NT2/D1 (cell line): ENCODE results near the gene HUWE1.
"Not testable (repeated sequence)": the region's sequence is repeated elsewhere in the genome, so short reads cannot be mapped to it uniquely, and the experiment has no call there.

Experiments
- DNase-seq: peaks from one replicate; pipeline ENCODE4 v3.0.0-alpha.2; 2011; ENCODE audit warnings: low read depth, low spot score
- H3K27me3 ChIP-seq: 2 replicates; pipeline ENCODE4 v1.6.0; 2011; ENCODE audit warnings: mild to moderate bottlenecking; ENCODE audit not compliant: insufficient read length, insufficient read depth
- H3K36me3 ChIP-seq: 2 replicates; pipeline ENCODE4 v1.6.1; 2011; ENCODE audit warnings: mild to moderate bottlenecking, low read length, mixed read lengths; ENCODE audit not compliant: insufficient read depth, insufficient read length
- H3K4me1 ChIP-seq: 2 replicates; pipeline ENCODE4 v1.5.1; 2011; ENCODE audit not compliant: insufficient read depth, insufficient read length
- H3K4me3 ChIP-seq: 2 replicates; pipeline ENCODE4 v1.5.1; 2011; ENCODE audit warnings: low read depth; ENCODE audit not compliant: insufficient read length
- H3K9ac ChIP-seq: 2 replicates; pipeline ENCODE4 v1.6.0; 2011; ENCODE audit warnings: low read depth; ENCODE audit not compliant: insufficient read length
- H3K9me3 ChIP-seq: 2 replicates; pipeline ENCODE4 v1.5.1; 2011; ENCODE audit warnings: mild to moderate bottlenecking, low read length; ENCODE audit not compliant: insufficient read depth
- SUZ12 ChIP-seq: IDR thresholded peaks from 2 replicates; pipeline ENCODE4 v1.6.1; 2011; ENCODE audit not compliant: insufficient read length, insufficient read depth; ENCODE audit errors: extremely low read depth
- YY1 ChIP-seq: IDR thresholded peaks from 2 replicates; pipeline ENCODE4 v1.6.1; 2011; ENCODE audit not compliant: insufficient read length, insufficient read depth
- ZNF274 ChIP-seq: IDR thresholded peaks from 2 replicates; pipeline ENCODE4 v1.6.1; 2011; ENCODE audit warnings: mild to moderate bottlenecking, low read depth, low read length

HUWE1 gene, protein sequence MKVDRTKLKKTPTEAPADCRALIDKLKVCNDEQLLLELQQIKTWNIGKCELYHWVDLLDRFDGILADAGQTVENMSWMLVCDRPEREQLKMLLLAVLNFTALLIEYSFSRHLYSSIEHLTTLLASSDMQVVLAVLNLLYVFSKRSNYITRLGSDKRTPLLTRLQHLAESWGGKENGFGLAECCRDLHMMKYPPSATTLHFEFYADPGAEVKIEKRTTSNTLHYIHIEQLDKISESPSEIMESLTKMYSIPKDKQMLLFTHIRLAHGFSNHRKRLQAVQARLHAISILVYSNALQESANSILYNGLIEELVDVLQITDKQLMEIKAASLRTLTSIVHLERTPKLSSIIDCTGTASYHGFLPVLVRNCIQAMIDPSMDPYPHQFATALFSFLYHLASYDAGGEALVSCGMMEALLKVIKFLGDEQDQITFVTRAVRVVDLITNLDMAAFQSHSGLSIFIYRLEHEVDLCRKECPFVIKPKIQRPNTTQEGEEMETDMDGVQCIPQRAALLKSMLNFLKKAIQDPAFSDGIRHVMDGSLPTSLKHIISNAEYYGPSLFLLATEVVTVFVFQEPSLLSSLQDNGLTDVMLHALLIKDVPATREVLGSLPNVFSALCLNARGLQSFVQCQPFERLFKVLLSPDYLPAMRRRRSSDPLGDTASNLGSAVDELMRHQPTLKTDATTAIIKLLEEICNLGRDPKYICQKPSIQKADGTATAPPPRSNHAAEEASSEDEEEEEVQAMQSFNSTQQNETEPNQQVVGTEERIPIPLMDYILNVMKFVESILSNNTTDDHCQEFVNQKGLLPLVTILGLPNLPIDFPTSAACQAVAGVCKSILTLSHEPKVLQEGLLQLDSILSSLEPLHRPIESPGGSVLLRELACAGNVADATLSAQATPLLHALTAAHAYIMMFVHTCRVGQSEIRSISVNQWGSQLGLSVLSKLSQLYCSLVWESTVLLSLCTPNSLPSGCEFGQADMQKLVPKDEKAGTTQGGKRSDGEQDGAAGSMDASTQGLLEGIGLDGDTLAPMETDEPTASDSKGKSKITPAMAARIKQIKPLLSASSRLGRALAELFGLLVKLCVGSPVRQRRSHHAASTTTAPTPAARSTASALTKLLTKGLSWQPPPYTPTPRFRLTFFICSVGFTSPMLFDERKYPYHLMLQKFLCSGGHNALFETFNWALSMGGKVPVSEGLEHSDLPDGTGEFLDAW (N-terminal part only)

DNA sequence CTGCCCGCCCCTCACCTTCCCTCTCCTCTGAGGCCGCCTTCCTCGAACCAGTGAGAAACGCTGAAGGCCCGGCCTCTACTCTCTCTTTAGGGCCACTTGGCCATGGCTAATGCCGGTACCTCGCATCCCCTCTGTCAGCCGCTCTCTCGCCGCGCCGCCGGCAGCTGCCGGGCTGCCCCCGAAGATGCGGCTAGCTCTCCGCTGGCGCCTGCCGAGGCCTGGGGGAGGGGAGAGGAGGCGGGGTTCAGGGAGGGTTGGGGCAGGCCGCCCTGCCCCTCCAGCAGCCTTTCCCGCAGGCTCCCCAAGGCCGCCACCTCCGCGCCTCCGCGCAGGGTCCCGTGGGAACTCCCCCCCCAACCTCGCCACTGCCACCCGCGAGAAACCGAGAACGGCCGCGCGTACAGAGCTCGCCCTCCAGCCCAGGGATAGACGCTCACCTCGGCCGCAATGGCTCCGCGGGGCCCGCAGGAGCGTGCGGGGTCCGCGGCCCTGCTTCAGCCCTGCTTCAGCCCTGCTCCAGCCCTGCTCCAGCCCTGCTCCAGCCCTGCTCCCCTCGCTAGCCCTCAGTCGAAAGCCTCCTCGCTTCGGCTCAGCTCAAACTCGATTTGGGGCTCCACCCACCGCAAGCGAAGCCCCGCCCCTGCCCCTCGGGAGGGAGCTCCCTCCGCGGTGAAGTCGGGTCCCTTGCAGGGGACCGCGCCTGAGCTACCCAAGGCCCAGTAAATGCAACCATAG is at the start of gene HUWE1:
Gene HUWE1, minus strand, starts transcription at position 569 of the 735 bp plus-strand sequence. CDS start 32,612 bp downstream, outside the sequence.
- Histone ChIP-seq H3K36me3 (peaks cover 19% of the 10 kb centered on the region), H3K27me3 (peaks cover 5% of the 10 kb centered on the region), H3K4me1 (no peaks in the 10 kb centered on the region), H3K9me3 (no peaks in the 10 kb centered on the region), H3K4me3 (peak within 1 kb of the TSS; percentile 87), H3K9ac (peak within 1 kb of the TSS; percentile 97)
- TF ChIP-seq YY1 (no peak), ZNF274 (no peak), SUZ12 (no peak)
- peak; percentile 94 for DNase-seq

DNA sequence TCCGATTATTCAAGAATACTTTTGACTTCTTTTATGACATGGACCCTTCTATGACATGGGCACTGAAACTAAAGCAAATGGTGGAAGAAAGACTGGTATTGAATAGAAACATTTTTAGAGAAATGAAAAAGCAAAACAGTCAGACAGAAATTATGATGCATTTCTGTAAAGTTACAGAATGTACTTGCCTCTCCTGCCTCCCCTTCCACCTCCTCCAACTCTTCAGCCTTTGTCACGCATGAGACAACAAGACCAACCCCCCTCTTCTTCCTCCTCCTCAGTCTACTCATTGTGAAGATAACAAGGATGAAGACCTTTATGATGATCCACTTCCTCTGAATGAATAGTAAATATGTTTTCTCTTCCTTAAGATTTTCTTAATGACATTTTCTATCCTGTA is 46.3 kb upstream of the HUWE1 start:
- Histone ChIP-seq H3K27me3 (no peaks in the 10 kb centered on the region), H3K9ac (no peak overlapping the region), H3K9me3 (no peaks in the 10 kb centered on the region), H3K36me3 (no peaks in the 10 kb centered on the region), H3K4me1 (no peaks in the 10 kb centered on the region), H3K4me3 (no peak overlapping the region)
- TF ChIP-seq ZNF274 (no peak), SUZ12 (no peak), YY1 (no peak)
- no peak for DNase-seq

DNA sequence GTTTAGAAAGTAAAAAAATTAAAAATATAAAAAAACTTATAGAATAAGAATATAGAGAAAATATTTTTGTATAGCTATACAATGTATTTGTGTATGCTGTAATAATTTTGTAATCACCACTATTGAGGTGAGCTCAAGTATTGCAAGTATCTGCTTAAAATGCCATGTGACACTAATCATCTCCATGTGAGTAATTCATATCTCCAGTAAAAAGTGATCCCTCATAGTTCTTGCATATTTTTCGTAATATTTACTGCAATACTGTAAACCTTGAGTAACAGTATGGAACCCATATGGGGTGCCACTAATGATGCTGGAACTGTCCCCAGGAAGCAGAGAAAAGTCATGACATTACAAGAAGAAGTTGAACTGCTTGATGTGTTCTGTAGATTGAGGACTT is 43.2 kb upstream of the HUWE1 start:
- H3K9me3 ChIP-seq, result peaks cover 8% of the 10 kb centered on the region; the same call in 1 of the 2 replicates
- no peaks in the 10 kb centered on the region for H3K27me3 ChIP-seq
- H3K36me3 ChIP-seq, result no peaks in the 10 kb centered on the region
- no peak for TF ChIP-seq ZNF274
- no peaks in the 10 kb centered on the region for H3K4me1 ChIP-seq
- H3K9ac ChIP-seq, result no peak overlapping the region
- no peak for DNase-seq
- no peak overlapping the region for H3K4me3 ChIP-seq

DNA sequence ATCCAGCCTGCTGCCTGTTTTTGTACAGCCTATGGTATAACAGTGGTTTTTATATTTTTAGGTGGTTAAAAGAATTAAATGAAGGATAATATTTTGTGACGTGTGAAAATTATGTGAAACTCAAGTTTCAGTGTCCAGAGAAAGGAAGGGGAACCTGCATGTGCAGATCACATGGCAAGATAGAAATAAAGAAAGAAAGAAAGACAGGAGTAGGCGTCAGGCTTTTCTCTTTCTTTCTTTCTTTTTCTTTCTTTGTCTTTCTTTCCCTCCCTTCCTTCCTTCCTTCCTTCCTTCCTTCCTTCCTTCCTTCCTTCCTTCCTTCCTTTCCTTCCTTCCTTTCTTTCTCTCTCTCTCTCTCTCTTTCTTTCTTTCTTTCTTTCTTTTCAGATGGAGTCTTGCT is 42.0 kb upstream of the HUWE1 start:
- no peaks in the 10 kb centered on the region for H3K27me3 ChIP-seq
- H3K4me1 ChIP-seq, result no peaks in the 10 kb centered on the region
- H3K9me3 ChIP-seq, result peaks cover 9% of the 10 kb centered on the region; the same call in 1 of the 2 replicates
- no peaks in the 10 kb centered on the region for H3K36me3 ChIP-seq
- no peak overlapping the region for H3K4me3 ChIP-seq
- no peak for DNase-seq
- no peak overlapping the region for H3K9ac ChIP-seq
- TF ChIP-seq YY1, result no peak
- TF ChIP-seq ZNF274, result no peak
- no peak for TF ChIP-seq SUZ12

DNA sequence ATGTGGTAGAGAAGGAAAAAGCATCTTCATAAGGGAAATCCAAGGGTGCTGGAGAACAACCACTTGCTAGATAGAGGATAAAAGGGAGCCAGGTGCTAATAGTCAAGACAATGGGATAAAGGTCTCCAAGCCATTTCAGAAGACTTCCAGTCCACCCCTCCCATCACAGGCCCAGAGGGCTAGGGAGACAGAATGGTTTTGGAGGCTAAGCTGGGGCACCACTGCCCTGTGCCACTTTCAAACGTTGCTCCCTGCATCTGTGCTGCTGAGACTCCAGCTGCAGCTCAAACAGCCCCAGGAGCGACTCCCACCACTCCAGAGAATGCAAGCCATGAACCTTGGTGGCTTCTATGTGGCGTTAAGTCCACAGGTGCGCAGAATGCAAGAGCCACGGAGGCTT is 38.4 kb upstream of the HUWE1 start:
- Histone ChIP-seq H3K9ac (no peak overlapping the region), H3K27me3 (no peaks in the 10 kb centered on the region), H3K36me3 (no peaks in the 10 kb centered on the region), H3K4me3 (no peak overlapping the region), H3K9me3 (peaks cover 9% of the 10 kb centered on the region; the same call in 1 of the 2 replicates), H3K4me1 (no peaks in the 10 kb centered on the region)
- TF ChIP-seq SUZ12 (no peak), YY1 (no peak), ZNF274 (no peak)
- DNase-seq, result no peak

DNA sequence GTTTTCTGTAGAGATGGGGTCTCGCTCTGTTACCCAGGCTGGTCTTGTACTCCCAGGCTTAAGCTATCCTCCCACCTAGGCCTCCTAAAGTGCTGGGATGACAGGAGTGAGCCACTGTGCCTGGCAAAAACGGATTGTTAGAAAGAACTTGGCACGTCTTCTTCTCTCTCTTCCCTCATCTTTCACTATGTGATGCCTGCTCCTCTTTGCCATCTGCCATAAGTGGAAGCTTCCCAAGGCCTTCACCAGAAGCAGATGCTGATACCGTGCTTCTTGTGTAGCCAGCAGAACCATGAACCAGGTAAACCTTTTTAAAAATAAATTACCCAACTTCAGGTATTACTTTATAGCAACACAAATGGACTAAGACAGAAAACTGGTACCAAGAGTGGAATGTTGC is 36.9 kb upstream of the HUWE1 start:
- H3K9ac ChIP-seq, result no peak overlapping the region

DNA sequence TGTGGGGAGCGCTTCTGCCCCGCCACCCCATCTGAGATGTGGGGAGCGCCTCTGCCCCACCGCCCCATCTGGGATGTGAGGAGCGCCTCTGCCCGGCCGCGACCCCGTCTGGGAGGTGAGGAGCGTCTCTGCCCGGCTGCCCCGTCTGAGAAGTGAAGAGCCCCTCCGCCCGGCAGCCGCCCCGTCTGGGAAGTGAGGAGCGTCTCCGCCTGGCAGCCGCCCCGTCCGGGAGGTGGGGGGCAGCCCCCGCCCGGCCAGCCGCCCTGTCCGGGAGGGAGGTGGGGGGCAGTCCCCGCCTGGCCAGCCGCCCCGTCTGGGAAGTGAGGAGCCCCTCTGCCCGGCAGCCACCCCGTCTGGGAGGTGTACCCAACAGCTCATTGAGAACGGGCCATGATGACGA is 35.1 kb upstream of the HUWE1 start:
- H3K9ac ChIP-seq, H3K4me3 ChIP-seq, H3K4me1 ChIP-seq, H3K36me3 ChIP-seq, H3K27me3 ChIP-seq, H3K9me3 ChIP-seq, DNase-seq: not testable (repeated sequence)

More for the DNA sequence above, 36.9 kb upstream of the HUWE1 start:
- H3K27me3 ChIP-seq, result no peaks in the 10 kb centered on the region
- no peaks in the 10 kb centered on the region for H3K4me1 ChIP-seq
- no peaks in the 10 kb centered on the region for H3K36me3 ChIP-seq
- peaks cover 9% of the 10 kb centered on the region; the same call in 1 of the 2 replicates for H3K9me3 ChIP-seq
- no peak for DNase-seq
- TF ChIP-seq SUZ12, result no peak
- no peak for TF ChIP-seq ZNF274
- no peak for TF ChIP-seq YY1
- H3K4me3 ChIP-seq, result no peak overlapping the region

DNA sequence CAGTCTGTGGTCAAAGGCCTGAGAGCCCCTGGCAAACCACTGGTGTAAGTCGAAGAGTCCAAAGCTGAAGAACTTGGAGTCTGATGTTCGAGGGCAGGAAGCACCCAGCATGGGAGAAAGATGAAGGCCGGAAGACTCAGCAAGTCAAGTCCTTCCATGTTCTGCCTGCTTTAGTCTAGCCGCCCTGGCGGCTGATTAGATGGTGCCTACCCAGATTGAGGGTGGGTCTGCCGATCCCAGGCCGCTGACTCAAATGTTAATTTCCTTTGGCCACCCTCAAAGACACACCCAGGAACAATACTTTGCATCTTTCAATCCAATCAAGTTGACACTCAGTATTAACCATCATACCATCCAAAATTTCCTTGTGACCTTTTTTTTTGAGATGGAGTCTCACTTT is 33.1 kb upstream of the HUWE1 start:
- not testable (repeated sequence) for H3K9ac ChIP-seq, H3K9me3 ChIP-seq, H3K27me3 ChIP-seq, H3K4me1 ChIP-seq, H3K36me3 ChIP-seq, H3K4me3 ChIP-seq, DNase-seq
